ENCODE data around the gene SYNDIG1L. TPM values are rescaled to one million over a fixed set of nuclear protein-coding genes. Genes with fewer than 3 reads are reported as not detected.

SYNDIG1L gene
- total RNA-seq, 2 donors from 2014 or later: not detected

DNA sequence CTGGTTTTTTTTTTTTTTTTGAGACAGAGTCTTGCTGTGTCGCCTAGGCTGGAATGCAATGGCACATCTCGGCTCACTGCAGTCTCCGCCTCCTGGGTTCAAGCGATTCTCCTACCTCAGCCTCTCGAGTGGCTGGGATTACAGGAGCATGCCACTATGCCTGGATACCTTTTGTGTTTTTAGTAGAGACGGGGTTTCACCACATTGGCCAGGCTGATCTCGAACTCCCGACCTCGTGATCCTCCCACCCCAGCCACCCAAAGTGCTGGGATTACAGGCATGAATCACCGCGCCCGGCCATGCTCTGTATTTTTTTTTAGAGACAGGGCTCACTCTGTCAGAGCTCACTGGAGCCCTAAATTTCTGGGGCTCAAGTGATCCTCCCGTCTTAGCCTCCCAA lies 45.2 kb downstream of the SYNDIG1L start:
- intact Hi-C loops (cut with DNase I, micrococcal nuclease): no loop called here
- DNase-seq (no peak), ATAC-seq (no peak)

DNA sequence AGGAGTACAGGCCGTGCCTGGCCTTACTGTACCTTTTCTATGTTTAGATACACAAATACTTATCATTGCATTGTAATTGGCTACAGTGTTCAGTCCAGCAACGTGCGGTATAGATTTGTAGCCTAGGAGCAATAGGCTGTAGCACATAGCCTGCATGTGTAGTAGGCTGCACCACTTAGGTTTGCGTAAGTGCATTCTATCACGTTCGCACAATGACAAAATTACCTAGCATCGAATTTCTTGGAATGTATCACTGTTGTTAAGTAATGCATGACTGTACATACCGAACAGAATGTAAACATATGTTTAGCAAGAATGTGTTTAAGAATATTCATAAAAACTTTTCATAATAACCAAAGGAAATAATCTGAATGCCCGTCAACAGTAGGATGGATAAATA lies 45.8 kb downstream of the SYNDIG1L start:
- no peak for DNase-seq
- intact Hi-C loops (cut with DNase I, micrococcal nuclease): no loop called here
- ATAC-seq: no peak

DNA sequence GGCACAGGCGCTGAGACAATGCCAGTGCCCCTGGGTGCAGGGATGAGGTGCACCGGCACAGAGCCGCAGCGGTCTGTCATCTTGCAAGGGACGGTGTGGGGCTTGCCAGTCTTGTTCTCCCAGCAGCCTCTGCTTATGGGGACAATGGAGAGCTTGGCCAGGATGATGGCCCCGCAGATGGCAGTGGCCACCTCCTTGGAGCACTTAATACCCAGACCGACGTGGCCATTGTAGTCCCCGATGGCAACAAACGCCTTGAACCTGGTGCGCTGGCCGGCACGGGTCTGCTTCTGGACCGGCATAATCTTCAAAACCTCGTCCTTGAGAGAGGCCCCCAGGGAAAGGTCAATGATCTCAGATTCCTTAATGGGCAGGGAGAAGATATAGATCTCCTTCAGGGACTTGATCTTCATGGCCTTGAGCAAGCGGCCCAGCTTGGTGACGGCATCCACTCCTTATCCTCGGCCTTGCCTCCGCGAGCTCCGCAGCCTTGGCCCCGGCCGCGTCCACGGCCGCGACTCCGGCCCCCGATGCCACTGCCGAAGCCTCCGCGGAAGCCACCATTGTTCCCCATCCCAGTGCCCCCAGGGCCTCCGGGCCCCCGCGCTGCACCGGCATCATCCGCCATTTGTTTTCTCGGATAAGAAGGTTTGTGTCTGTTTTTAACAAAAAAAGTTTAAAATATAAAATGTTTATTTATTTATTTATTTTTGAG lies 47.9 kb downstream of the SYNDIG1L start:
- DNase-seq: no peak
- intact Hi-C loops (cut with DNase I, micrococcal nuclease): no loop called here
- no peak for ATAC-seq

DNA sequence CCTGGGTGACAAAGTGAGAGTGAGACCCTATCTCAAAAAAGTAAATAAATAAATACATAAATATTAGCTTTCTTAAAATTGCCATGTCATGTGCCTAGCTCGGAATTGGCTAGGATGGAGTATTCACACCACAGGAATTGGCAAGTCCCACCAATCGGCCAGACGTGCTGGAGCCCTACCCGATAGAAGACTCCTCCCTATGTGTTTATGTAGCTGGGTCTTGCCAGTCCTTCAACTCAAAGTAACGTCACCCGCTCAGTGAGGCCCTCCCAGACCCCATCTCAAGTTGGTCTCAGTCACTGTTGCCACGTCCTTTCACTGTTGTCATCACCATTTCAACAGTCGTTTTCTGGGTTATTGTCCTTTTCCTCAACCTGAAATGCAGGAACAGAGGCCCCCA lies 57.6 kb downstream of the SYNDIG1L start:
- ATAC-seq (no peak), DNase-seq (no peak)
- intact Hi-C loops (cut with DNase I, micrococcal nuclease): loop anchor here in 1 of 2 donors (10.0 kb wide), 1 partner anchor 106 kb away; no protein-coding TSS in a partner anchor

DNA sequence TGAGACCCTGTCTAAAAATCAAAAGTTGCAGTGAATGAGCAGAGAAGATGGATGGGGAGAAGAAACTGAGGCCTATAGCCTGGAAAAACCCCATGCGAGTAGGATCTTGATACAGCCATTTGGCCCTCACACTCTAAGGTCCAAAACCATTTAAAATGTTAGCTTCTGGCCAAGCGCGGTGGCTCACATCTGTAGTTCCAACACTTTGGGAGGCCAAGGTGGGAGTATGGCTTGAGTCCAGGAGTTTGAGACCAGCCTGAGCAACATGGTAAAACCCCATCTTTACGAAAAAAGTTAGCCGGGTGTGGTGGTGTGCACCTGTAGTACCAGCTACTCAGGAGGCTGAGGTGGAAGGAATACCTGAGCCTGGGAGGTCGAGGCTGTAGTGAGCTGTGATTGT lies 58.0 kb downstream of the SYNDIG1L start:
- ATAC-seq (no peak), DNase-seq (no peak)
- intact Hi-C loops (cut with DNase I, micrococcal nuclease): loop anchor here in 1 of 2 donors (10.0 kb wide), 1 partner anchor 107 kb away; no protein-coding TSS in a partner anchor

DNA sequence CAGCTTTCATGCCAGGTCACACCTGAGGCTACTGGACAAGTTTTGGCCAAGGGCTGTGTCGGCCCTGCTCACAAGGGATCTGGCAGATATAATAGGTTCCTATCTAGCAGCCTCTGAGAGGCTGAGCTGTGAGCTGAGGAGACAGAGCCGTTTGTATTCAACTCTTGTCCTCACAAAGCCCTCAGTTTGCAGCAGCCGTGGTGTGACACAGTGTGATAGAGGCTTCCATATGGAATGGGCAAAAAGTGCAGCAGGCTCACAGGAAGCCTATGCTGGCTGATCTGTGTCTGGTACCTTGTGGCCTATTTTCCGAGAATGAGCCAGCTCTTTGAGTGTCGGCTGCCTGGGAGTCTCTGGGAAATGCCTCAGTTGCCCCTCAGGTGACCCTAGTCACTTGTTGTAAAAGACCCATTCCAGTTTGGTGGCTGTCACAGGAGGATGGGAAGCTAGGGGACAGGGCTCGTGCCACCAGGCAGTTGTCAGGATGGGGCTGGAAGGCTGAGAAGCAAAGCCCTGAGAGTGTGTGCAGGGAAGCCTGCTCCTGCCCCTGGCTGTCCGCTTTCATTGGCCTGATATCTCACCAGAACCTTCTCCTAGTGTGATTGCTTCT lies 61.6 kb downstream of the SYNDIG1L start:
- ATAC-seq: no peak
- no peak for DNase-seq
- intact Hi-C loops (cut with DNase I, micrococcal nuclease): loop anchor here in 1 of 2 donors (10.0 kb wide), 1 partner anchor 110 kb away; no protein-coding TSS in a partner anchor

DNA sequence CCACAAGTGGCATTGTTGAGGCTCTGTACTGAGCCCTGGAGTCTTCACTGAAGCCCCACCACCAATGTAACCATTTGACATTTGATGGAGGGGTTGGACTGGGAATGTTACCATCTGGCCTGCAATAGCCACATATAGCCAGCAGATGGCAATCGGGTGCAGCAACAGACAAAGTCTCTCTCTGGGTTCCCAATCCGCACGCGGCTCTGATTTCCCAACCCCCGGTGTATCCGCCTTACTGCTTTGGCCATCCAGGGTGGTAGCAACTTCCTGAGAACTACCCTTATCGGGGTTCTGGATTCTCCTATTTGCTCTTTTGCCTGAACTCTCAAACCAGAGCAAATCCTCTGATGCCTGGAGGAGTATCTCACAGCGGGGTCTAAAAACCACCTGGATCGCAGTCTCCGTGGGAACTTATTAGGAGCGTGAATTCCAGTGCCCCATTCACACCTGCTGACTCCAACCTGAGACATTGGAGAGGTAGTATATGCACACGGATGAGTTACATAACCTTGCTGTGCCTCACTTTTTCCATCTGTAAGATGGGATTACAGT lies 63.6 kb downstream of the SYNDIG1L start:
- ATAC-seq: peak; percentile 80
- intact Hi-C loops (cut with DNase I, micrococcal nuclease): loop anchor here in 1 of 2 donors (10.0 kb wide), 1 partner anchor 112 kb away; no protein-coding TSS in a partner anchor
- DNase-seq: peak; percentile 60 to 75

DNA sequence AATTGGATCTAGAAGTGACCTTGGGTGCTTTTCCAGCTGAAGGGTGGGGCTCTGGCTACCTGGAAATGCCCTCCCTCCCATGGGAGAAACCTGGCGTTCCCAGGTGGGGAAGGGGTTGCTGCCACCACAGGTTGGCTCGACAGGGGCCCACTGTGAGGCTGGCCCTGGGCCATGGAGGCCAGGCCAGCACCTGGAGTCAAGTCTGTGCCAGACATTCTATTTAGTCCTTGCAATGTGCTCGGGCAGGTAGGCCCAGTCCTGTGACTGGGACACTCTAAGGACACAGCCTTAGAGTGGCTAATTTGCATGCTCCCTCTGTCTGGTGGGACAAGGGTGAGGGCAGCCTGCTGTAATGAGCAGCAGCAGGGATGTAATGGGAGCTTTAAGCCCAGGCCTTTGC lies 65.8 kb downstream of the SYNDIG1L start:
- DNase-seq (no peak), ATAC-seq (no peak)
- intact Hi-C loops (cut with DNase I, micrococcal nuclease): loop anchor here in 1 of 2 donors (10.0 kb wide), 1 partner anchor 115 kb away; no protein-coding TSS in a partner anchor

DNA sequence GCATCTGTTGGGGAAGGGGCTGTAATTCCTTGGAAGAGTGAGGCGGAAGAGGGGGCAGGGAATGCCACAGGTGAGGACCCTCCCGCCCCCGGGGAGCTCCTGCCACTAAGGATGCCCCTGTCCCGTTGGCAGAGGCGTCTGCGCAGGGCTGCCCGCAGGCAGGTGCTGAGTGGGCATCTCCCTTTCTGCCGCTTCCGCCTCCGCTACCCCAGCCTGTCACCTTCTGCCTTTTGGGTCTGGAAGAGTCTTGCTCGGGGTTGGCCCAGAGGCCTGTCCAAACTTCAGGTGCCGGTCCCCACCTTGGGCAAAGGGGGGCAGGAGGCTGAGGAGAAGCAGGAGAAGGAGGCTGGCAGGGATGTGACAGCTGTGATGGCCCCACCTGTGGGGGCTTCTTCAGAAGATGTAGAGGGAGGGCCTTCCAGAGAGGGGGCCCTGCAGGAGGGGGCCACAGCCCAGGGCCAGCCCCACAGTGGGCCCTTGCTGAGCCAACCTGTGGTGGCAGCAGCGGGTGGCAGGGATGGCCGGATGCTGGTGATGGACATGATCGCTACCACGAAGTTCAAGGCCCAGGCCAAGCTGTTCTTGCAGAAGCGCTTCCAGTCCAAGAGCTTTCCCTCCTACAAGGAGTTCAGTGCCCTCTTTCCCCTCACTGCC lies 67.7 kb downstream of the SYNDIG1L start:
- ATAC-seq (no peak), DNase-seq (no peak)
- intact Hi-C loops (cut with DNase I, micrococcal nuclease): no loop called here

DNA sequence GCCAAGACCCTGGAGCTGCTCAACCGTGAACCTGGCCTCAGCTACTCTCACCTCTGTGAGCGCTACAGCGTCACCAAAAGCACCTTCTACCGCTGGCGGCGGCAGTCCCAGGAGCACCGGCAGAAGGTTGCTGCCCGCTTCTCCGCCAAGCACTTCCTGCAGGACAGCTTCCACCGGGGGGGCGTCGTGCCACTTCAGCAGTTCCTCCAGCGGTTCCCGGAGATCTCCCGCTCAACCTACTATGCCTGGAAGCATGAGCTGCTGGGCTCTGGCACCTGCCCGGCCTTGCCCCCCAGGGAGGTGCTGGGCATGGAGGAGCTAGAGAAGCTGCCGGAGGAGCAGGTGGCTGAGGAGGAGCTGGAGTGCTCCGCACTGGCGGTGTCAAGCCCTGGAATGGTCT lies 68.4 kb downstream of the SYNDIG1L start:
- ATAC-seq: no peak
- intact Hi-C loops (cut with DNase I, micrococcal nuclease): no loop called here
- DNase-seq: no peak

DNA sequence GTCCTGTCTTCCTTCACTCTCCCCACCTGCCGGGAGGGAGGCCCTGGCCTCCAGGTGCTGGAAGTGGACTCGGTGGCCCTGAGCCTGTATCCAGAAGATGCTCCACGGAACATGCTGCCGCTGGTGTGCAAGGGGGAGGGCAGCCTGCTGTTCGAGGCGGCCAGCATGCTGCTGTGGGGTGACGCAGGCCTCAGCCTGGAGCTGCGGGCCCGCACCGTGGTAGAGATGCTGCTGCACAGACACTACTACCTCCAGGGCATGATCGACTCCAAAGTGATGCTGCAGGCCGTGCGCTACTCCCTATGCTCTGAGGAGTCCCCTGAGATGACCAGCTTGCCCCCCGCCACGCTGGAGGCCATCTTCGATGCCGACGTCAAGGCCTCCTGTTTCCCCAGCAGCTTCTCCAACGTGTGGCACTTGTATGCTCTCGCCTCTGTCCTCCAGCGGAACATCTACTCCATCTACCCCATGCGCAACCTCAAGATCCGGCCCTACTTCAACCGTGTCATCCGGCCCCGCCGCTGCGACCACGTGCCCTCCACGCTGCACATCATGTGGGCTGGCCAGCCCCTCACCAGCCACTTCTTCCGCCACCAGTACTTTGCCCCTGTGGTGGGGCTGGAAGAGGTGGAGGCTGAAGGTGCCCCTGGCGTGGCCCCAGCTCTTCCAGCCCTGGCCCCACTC lies 69.0 kb downstream of the SYNDIG1L start:
- intact Hi-C loops (cut with DNase I, micrococcal nuclease): no loop called here
- ATAC-seq (no peak), DNase-seq (no peak)

Other genes with a start within 250 kb of the SYNDIG1L start
- not detected for gene VSX2, start 186.8 kb downstream of the SYNDIG1L start, total RNA-seq
- 10 to 100 TPM; 52.6 to 54.0 TPM for gene ABCD4, start 123.3 kb downstream of the SYNDIG1L start, total RNA-seq
- not detected for gene VRTN, start 77.7 kb downstream of the SYNDIG1L start, total RNA-seq
- 100 to 1,000 TPM; 144 to 235 TPM for gene NPC2, start 67.1 kb upstream of the SYNDIG1L start, total RNA-seq
- gene ISCA2, start 67.6 kb upstream of the SYNDIG1L start, total RNA-seq: 10 to 100 TPM; 30.6 to 35.2 TPM
- gene LTBP2, start 186.0 kb upstream of the SYNDIG1L start, total RNA-seq: 1 to 10 TPM; 2.8 to 6.4 TPM

All from left colon (tissue), 2 donors.